NCI-H1105 (cell line): ENCODE data around the gene FNDC3B.
"Not testable (repeated sequence)": the region's sequence is repeated elsewhere in the genome, so short reads cannot be mapped to it uniquely, and the experiment has no call there.

Experiments
- DNase-seq: peaks from one replicate; lab custom pipeline; 2025; lab: John Stamatoyannopoulos, UW

The FNDC3B gene

GRCh38 chr3:172236771-172237742, 197.7 kb downstream of the FNDC3B start:
- no peak for DNase-seq

GRCh38 chr3:172238188-172238587, 198.8 kb downstream of the FNDC3B start:
- no peak for DNase-seq

GRCh38 chr3:172239218-172239790, 199.9 kb downstream of the FNDC3B start:
- DNase-seq: no peak

DNA sequence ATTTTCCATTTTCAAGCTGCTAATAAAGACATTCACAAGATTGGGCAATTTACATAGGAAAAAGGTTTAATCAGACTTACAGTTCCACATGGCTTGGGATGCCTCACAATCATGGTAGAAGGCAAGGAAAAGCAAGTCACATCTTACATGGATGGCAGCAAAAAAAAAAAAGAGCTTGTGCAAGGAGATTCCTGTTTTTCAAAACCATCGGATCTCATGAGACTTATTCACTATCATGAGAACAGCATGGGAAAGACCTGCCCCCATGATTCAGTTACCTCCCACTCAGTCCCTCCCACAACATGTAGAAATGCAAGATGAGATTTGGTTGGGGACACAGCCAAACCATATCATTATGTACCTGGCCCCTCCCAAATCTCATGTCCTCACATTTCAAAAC, 202.0 kb downstream of the FNDC3B start:
- no peak for DNase-seq

DNA sequence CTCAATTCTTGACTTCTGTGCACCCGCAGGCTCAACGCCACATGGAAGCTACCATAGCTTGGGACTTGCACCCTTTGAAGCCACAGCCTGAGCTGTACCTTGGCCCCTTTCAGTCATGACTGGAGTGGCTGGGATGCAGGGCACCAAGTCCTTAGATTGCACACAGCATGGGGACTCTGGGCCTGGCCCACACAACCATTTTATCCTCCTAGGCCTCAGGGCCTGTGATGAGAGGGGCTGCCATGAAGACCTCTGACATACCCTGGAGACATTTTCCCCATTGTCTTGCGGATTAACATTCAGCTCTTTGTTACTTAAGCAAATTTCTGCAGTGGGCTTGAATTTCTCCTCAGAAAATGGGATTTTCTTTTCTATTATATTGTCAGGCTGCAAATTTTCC, 203.1 kb downstream of the FNDC3B start:
- not testable (repeated sequence) for DNase-seq

- DNase-seq: not testable (repeated sequence)
Measured at GRCh38 chr3:172243376-172243775, 204.0 kb downstream of the FNDC3B start.

DNA sequence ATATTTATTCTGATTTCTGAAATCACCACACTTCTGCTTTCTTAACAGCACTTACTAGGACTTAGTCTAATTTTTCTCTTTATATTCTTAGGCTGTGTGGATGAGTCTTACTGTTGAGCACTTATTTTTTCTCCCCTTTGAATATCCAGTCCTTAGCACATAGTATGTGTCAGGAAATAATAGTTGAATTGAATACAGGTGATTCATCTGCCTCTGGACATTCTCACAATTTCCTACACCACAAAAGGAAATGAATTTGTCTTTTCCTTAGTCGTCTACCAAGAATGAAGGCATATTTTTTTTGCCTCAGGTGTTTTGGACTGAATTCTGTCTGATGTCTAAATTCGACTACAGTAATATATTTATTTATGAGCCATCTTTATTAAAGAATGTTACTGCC, 204.6 kb downstream of the FNDC3B start:
- no peak for DNase-seq

- DNase-seq: no peak
Measured at GRCh38 chr3:172245241-172245640, 205.9 kb downstream of the FNDC3B start.

DNA sequence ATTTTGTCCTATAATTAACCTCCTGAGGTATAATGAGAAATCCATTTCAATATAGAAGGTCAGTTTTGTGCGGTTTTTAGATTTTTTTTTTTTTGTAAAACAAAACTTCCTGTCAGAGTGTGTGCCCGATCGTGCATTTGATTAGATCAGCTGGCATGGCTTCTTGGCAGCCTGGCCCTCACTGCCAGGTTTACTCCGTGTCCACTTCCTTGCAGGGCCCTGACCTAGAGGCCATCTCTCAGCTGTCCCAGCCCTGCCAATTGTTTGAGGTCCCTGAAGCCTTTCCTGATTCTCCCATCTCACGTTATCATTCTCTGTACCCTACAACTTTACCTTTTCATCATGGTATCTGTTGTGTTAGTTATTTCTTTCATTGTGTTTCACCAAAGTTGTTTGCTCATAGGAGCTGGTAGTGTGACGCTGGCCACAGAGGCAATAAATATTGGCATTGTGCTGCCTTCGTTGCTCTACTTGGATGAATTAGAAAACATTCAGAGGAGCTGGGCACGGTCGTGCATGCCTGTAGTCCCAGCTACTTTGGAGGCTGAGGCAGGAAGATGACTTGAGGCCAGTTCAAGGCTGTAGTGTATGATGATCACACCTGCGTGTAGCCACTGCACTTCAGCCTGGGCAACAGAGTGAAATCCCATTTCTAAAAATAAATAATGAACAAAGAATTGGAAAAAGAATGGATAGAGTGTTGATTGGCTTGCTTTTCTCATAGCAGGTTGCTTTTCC, 206.9 kb downstream of the FNDC3B start:
- DNase-seq: no peak

GRCh38 chr3:172247525-172248274, 208.3 kb downstream of the FNDC3B start:
- DNase-seq: no peak

- no peak for DNase-seq
Measured at GRCh38 chr3:172249039-172249438, 209.7 kb downstream of the FNDC3B start.

DNA sequence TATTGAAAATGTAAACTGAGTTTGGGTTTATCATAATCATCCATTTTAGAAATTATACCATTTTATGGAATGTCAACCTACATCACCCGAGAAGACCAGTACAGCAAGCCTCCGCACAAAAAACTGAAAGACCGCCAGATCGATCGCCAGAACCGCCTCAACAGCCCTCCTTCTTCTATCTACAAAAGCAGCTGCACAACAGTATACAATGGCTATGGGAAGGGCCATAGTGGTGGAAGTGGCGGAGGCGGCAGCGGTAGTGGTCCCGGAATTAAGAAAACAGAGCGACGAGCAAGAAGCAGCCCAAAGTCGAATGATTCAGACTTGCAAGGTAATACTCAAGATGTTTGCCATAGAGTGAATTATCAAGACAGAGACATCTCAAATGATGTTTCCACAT, 211.8 kb downstream of the FNDC3B start:
- DNase-seq: no peak

DNA sequence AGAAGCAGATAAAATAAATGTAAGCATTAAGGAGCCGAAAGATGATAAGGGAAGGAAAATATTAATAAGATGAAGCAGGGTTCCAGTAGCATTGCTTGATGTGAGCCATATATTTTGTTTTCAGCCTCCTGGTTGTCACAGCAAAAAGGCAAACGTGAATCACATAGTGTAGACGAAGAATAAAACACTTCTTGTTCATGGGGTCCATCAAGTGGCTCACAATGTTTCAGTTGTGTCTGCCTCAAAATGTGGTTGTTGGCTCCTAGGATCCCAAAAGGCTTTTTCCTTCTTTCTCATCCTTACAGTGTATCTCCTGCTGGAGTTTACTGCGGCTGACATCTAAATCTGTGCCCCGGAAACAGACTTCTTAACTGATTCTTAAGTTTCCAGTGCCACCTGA, 213.8 kb downstream of the FNDC3B start:
- no peak for DNase-seq

DNA sequence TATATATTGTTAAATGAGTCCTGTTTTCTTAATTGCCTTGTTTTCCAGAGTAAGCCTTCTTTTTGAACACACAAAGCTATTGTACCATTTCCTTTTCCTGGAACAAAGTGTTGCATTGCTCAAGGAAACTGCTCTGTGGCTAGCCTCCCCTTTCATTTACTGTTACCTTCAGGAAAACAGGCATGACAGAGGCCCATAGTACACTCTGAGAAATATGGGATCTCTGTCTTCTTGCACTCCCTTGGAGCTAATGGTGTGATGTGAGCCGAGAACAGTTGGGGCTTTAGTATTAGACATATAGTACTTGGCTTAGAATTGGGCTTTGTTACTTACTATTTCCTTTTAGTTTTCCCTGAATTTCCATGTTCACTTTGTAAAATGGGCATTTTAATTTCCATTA, 215.2 kb downstream of the FNDC3B start:
- DNase-seq: no peak

DNA sequence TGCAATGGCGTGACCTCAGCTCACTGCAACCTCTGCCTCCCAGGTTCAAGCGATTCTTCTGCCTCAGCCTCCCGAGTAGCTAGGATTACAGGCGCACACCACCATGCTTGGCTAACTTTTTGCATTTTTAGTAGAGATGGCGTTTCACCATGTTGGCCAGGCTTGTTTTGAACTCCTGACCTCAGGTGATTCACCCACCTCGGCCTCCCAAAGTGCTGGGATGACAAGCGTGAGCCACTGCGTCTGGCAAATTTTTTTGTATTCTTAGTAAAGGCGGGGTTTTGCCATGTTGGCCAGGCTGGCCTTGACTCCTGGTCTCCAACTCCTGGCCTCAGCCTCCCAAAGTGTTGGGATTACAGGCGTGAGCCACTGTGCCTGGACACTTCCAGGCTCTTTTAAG, 215.9 kb downstream of the FNDC3B start:
- not testable (repeated sequence) for DNase-seq

DNA sequence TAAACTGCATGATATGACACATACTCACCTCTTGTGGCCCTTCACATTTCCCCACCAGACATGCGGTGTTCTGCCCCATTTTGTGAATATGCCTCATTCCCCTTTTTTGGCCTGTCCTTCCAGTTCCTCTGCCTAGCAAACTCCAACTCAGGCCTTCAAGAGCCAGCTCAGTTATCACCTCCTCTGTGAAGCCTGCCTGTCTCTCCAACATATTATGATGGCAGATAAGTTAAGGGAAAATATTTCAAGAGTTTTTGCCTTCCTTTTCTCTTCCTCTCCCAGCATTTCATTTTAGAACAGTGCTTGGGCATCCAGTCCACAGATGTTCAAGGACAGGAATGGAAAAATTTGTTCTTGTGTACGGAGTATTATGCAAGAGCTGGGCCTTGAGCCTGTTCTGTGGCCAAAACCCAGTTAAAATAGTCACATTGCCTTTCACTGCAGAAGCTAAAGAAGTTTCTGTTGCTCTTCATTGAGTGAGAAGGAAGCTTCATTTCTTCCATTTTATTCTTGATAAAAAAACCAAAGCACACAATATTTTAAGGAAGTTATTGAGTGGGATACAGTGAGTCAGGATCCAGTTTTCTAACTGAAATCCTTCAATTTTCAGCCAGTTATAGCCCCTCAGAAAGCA, 216.8 kb downstream of the FNDC3B start:
- DNase-seq: no peak

- no peak for DNase-seq
Measured at GRCh38 chr3:172257648-172258400, 218.4 kb downstream of the FNDC3B start.

DNA sequence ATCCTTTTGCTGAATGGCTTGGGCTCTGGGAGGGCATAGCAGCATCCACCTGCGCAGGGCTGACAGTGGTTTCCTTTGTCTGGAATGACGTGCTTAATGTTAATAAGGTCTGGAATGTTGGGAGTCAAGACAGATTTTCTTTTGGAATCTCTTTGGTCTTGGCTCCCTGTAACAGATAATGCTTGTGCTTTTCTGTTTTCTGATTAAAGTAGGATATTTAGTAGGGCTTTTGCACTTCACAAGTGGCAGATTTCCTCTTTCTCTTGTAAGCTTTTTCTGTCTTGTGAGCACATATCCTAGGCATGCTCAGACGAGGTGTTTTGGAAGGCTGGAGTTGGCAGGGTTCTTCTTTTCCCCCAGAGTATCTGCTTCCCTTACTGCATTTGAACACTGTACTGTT, 219.2 kb downstream of the FNDC3B start:
- DNase-seq: no peak

- DNase-seq: no peak
Measured at GRCh38 chr3:172259111-172259541, 219.7 kb downstream of the FNDC3B start.

GRCh38 chr3:172259726-172260248, 220.4 kb downstream of the FNDC3B start:
- no peak for DNase-seq
